Body of pancreas (tissue), 4 donors: ENCODE measurements around the gene RNF125.

Experiments
- CTCF ChIP-seq, 7 experiments: fragments of 450-650 bp in 4 of 7; fragments of 200-600 bp in 3 of 7; sonication (generic) in 3 of 7; IDR thresholded peaks; one replicate each; pipeline ENCODE4 v1.5.1; 2016 to 2019; ENCODE audit warnings: antibody characterized with exemption in 7 of 7
- POLR2A ChIP-seq, 3 donors: fragments of 450-650 bp; IDR thresholded peaks; one replicate each; pipeline ENCODE4 v1.6.1; 2016; ENCODE audit warnings: antibody characterized with exemption in 3 of 3, mild to moderate bottlenecking in 2 of 3

GRCh38 chr18:31970617-31971016 is 48.0 kb upstream of the RNF125 start:
- TF ChIP-seq POLR2A (IDR thresholded peaks at IDR 0.05) (no peak), CTCF (IDR thresholded peaks at IDR 0.05) (no peak)
